ENCODE measurements around the gene DNAJC25. TPM values are rescaled to one million over a fixed set of nuclear protein-coding genes. Genes with fewer than 3 reads are reported as not detected.
"Not testable (repeated sequence)": the region's sequence is repeated elsewhere in the genome, so short reads cannot be mapped to it uniquely, and the experiment has no call there.

DNAJC25 gene
- polyA plus RNA-seq, 2 of the 4 experiments (the other 2 are of a cell fraction) = 8.6 to 12.1 TPM

- FAIRE-seq (no peak), DNase-seq (ENCODE audit: low read depth in 1 of 2, low spot score in 1 of 2) (peak in 1 of 2 experiments; percentile 52), ATAC-seq (peak; percentile 52 to 82; a peak in 4 of 6 replicates)
- CTCF ChIA-PET = interaction anchor here (0.8 to 2.6 kb wide), 8 partner anchors 8 to 79 kb away, joined by 4 to 11 read pairs (median 6); partner anchors contain the start of gene PTGR1
- POLR2A ChIA-PET = interaction anchor here (0.9 to 1.8 kb wide), 3 partner anchors 14 to 18 kb away, joined by 4 to 11 read pairs (median 4); partner anchors contain the start of genes DNAJC25 and PTGR1
- Histone ChIP-seq H3K9me3 (no peaks in the 10 kb centered on the region), H3K27ac (peak overlapping the region; percentile 39 to 63), H3K4me1 (peaks cover 13% of the 10 kb centered on the region), H3K4me2 (peak overlapping the region; percentile 54), H3K4me3 (no peak overlapping the region)
- no peak for TF ChIP-seq NR3C1 (IDR thresholded peaks at IDR 0.05)
- TF ChIP-seq RAD21 (conservative IDR thresholded peaks at IDR 0.05 in 1 of 2, IDR thresholded peaks at IDR 0.05 in 1 of 2) = peak in 1 of 2 experiments; percentile 33; a peak in 3 of 5 replicates
- TF ChIP-seq, protein P1, sequence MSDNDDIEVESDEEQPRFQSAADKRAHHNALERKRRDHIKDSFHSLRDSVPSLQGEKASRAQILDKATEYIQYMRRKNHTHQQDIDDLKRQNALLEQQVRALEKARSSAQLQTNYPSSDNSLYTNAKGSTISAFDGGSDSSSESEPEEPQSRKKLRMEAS (IDR thresholded peaks at IDR 0.05) = no peak
- no peak for TF ChIP-seq KDM1A (IDR thresholded peaks at IDR 0.05; ENCODE audit: low read depth)
- 41% methylated on average over 4 of the region's 4 CpGs for WGBS (ENCODE audit: missing lambda C conversion rate)
These were observed 17.6 kb upstream of the DNAJC25 start for GRCh38 chr9:111613436-111614040.

- Histone ChIP-seq H3K4me3 (no peak overlapping the region), H3K4me1 (peaks cover 13% of the 10 kb centered on the region), H3K4me2 (no peak overlapping the region), H3K9me3 (no peaks in the 10 kb centered on the region), H3K27ac (no peak overlapping the region)
- POLR2A ChIA-PET = no interaction called here
- TF ChIP-seq FOXS1 (CRISPR knock-in tag; IDR thresholded peaks at IDR 0.05) = no peak
- no peak for TF ChIP-seq POLR2AphosphoS2 (conservative IDR thresholded peaks at IDR 0.05; ENCODE audit: low read length)
- TF ChIP-seq REST (IDR thresholded peaks at IDR 0.05) = no peak
- TF ChIP-seq CBX8 (IDR thresholded peaks at IDR 0.05) = no peak
- TF ChIP-seq, protein P2, sequence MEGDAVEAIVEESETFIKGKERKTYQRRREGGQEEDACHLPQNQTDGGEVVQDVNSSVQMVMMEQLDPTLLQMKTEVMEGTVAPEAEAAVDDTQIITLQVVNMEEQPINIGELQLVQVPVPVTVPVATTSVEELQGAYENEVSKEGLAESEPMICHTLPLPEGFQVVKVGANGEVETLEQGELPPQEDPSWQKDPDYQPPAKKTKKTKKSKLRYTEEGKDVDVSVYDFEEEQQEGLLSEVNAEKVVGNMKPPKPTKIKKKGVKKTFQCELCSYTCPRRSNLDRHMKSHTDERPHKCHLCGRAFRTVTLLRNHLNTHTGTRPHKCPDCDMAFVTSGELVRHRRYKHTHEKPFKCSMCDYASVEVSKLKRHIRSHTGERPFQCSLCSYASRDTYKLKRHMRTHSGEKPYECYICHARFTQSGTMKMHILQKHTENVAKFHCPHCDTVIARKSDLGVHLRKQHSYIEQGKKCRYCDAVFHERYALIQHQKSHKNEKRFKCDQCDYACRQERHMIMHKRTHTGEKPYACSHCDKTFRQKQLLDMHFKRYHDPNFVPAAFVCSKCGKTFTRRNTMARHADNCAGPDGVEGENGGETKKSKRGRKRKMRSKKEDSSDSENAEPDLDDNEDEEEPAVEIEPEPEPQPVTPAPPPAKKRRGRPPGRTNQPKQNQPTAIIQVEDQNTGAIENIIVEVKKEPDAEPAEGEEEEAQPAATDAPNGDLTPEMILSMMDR (IDR thresholded peaks at IDR 0.05) = no peak
- TF ChIP-seq TFCP2L1 (CRISPR knock-in tag; IDR thresholded peaks at IDR 0.05) = no peak
- no peak for TF ChIP-seq NPAS2 (CRISPR knock-in tag; IDR thresholded peaks at IDR 0.05; ENCODE audit: borderline replicate concordance)
- TF ChIP-seq KDM5A (IDR thresholded peaks at IDR 0.05) = no peak
- TF ChIP-seq NFE2L2 (conservative IDR thresholded peaks at IDR 0.05; ENCODE audit: low read length) = no peak
- TF ChIP-seq ZNF302 (CRISPR knock-in tag; IDR thresholded peaks at IDR 0.05) = no peak
- TF ChIP-seq EHF (CRISPR knock-in tag; IDR thresholded peaks at IDR 0.05) = no peak
- no peak for TF ChIP-seq JUN (IDR thresholded peaks at IDR 0.05)
- no peak for TF ChIP-seq HDAC2 (IDR thresholded peaks at IDR 0.05)
- no peak for TF ChIP-seq PHF8 (IDR thresholded peaks at IDR 0.05; ENCODE audit: borderline replicate concordance, low read depth)
- TF ChIP-seq GATA3 (IDR thresholded peaks at IDR 0.05; ENCODE audit: borderline replicate concordance) = no peak
- TF ChIP-seq HOXB5 (CRISPR knock-in tag; IDR thresholded peaks at IDR 0.05) = no peak
- TF ChIP-seq ESRRA (IDR thresholded peaks at IDR 0.05; ENCODE audit: borderline replicate concordance, low read length) = no peak
- TF ChIP-seq ELK1 (IDR thresholded peaks at IDR 0.05; ENCODE audit: low read depth, low read length) = no peak
- CTCF ChIA-PET = interaction anchor here (0.6 to 1.8 kb wide), 4 partner anchors 11 to 459 kb away, joined by 3 to 13 read pairs (median 4); no protein-coding TSS in a partner anchor
- no peak for ATAC-seq
- FAIRE-seq = no peak
- WGBS (ENCODE audit: missing lambda C conversion rate) = 71% methylated on average over 3 of the region's 3 CpGs
- no peak for DNase-seq (ENCODE audit: low read depth in 1 of 2, low spot score in 1 of 2)
These were observed 15.2 kb upstream of the DNAJC25 start for GRCh38 chr9:111615928-111616327.

DNA sequence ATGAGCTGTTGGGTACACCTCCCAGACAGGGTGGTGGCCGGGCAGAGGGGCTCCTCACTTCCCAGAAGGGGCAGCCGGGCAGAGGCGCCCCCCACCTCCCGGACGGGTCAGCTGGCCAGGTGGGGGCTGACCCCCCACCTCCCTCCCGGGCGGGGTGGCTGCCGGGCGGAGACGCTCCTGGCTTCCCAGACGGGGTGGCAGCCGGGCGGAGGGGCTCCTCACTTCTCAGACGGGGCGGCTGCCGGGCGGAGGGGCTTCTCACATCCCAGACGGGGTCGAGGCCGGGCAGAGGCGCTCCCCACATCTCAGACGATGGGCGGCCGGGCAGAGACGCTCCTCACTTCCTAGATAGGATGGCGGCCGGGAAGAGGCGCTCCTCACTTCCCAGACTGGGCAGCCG, 13.8 kb upstream of the DNAJC25 start:
- H3K4me2 ChIP-seq; H3K27ac ChIP-seq; H3K9me3 ChIP-seq; FAIRE-seq; DNase-seq (ENCODE audit: low read depth in 1 of 2, low spot score in 1 of 2); POLR2A ChIA-PET; H3K4me3 ChIP-seq; ATAC-seq: not testable (repeated sequence)
- CTCF ChIA-PET = interaction anchor here (1.5 kb wide), 1 partner anchor 19 kb away, joined by 5 read pairs; no protein-coding TSS in a partner anchor
- 80% methylated on average over 8 of the region's 29 CpGs for whole genome bisulfite sequencing (ENCODE audit: missing lambda C conversion rate)
- peaks cover 20% of the 10 kb centered on the region for H3K4me1 ChIP-seq
